ENCODE measurements around the gene CCDC38. TPM values are rescaled to one million over a fixed set of nuclear protein-coding genes. Genes with fewer than 3 reads are reported as not detected.

The CCDC38 gene
- total RNA-seq, 1 experiment from 2014 or later, result not detected

DNA sequence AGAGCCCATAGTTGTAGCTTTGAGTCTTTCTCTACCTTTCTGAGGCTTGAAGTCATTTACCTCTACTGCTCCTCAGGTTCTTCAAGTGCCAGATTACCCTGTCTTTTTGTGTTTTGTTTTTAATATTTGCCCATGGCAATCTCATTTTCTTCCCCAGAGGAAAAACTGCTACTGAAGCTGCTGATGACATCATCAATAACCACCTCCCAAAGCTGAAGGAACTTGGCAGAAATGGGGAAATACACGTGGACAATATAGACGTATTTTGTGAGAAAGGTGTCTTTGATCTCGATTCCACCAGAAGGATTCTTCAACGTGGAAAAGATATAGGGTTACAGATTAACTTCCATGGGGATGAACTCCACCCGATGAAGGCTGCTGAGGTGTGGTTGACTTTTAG lies 17.8 kb upstream of the CCDC38 start:
- H3K27ac Mint-ChIP-seq, result no peak overlapping the region
- H3K27me3 Mint-ChIP-seq (ENCODE audit: low read depth), result no peaks in the 10 kb centered on the region
- TF ChIP-seq SOX15 (CRISPR knock-in tag; IDR thresholded peaks at IDR 0.05) (no peak), RORB (CRISPR knock-in tag; IDR thresholded peaks at IDR 0.05) (no peak)
- H3K9me3 Mint-ChIP-seq, result no peaks in the 10 kb centered on the region
- no peaks in the 10 kb centered on the region for H3K36me3 Mint-ChIP-seq
- ATAC-seq (no peak), DNase-seq (ENCODE audit: low spot score) (no peak)
- peaks cover 25% of the 10 kb centered on the region for H3K4me1 Mint-ChIP-seq
- ChIA-PET POLR2A (no interaction called here), CTCF (interaction anchor here (2.5 kb wide), 1 partner anchor 42 kb away, joined by 20 read pairs; no protein-coding TSS in a partner anchor)
- no peak overlapping the region for H3K4me3 Mint-ChIP-seq

DNA sequence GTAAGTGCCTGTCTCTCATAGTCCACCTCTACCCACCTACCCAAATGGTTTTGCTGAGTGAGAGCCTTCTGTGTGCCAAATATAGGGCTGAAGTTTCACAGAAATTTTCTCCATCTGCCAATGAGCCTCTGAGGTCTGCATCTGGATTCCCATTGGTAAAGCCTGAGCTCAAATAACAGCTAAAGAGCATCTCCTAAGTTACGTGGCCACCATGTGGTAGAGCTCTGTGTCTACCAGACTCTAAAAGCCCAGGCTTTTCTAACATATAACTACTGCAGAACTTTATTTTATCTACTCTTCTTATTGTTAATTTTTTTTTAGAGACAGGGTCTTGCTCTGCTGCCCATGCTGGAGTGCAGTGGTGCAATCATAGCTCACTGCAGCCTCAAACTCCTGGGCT lies 16.7 kb upstream of the CCDC38 start:
- TF ChIP-seq AFF4 (CRISPR knock-in tag; IDR thresholded peaks at IDR 0.05; ENCODE audit: borderline replicate concordance), result no peak
- TF ChIP-seq, protein P1, sequence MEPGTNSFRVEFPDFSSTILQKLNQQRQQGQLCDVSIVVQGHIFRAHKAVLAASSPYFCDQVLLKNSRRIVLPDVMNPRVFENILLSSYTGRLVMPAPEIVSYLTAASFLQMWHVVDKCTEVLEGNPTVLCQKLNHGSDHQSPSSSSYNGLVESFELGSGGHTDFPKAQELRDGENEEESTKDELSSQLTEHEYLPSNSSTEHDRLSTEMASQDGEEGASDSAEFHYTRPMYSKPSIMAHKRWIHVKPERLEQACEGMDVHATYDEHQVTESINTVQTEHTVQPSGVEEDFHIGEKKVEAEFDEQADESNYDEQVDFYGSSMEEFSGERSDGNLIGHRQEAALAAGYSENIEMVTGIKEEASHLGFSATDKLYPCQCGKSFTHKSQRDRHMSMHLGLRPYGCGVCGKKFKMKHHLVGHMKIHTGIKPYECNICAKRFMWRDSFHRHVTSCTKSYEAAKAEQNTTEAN (CRISPR knock-in tag; IDR thresholded peaks at IDR 0.05), result no peak
- TF ChIP-seq, protein P2, sequence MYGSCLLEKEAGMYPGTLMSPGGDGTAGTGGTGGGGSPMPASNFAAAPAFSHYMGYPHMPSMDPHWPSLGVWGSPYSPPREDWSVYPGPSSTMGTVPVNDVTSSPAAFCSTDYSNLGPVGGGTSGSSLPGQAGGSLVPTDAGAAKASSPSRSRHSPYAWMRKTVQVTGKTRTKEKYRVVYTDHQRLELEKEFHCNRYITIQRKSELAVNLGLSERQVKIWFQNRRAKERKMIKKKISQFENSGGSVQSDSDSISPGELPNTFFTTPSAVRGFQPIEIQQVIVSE (CRISPR knock-in tag; IDR thresholded peaks at IDR 0.05; ENCODE audit: borderline replicate concordance), result no peak
- TF ChIP-seq ZNF423 (CRISPR knock-in tag; IDR thresholded peaks at IDR 0.05), result no peak
- TF ChIP-seq ZNF425 (CRISPR knock-in tag; conservative IDR thresholded peaks at IDR 0.05), result no peak
- TF ChIP-seq, protein P3, sequence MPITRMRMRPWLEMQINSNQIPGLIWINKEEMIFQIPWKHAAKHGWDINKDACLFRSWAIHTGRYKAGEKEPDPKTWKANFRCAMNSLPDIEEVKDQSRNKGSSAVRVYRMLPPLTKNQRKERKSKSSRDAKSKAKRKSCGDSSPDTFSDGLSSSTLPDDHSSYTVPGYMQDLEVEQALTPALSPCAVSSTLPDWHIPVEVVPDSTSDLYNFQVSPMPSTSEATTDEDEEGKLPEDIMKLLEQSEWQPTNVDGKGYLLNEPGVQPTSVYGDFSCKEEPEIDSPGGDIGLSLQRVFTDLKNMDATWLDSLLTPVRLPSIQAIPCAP (CRISPR knock-in tag; IDR thresholded peaks at IDR 0.05), result no peak
- TF ChIP-seq ZNF121 (CRISPR knock-in tag; IDR thresholded peaks at IDR 0.05), result no peak
- no peak for TF ChIP-seq ELF4 (CRISPR knock-in tag; IDR thresholded peaks at IDR 0.05; ENCODE audit: low read depth)
- TF ChIP-seq ZNF532 (CRISPR knock-in tag; IDR thresholded peaks at IDR 0.05; ENCODE audit: borderline replicate concordance), result no peak
- ATAC-seq, result peak; percentile 67
- DNase-seq (ENCODE audit: low spot score), result no peak
- Mint-ChIP-seq H3K9me3 (no peaks in the 10 kb centered on the region), H3K4me1 (peaks cover 19% of the 10 kb centered on the region), H3K27me3 (ENCODE audit: low read depth) (no peaks in the 10 kb centered on the region), H3K27ac (no peak overlapping the region), H3K36me3 (no peaks in the 10 kb centered on the region), H3K4me3 (no peak overlapping the region)
- CTCF ChIA-PET, result interaction anchor here (0.9 to 2.5 kb wide), 11 partner anchors 12 to 384 kb away, joined by 3 to 20 read pairs (median 4); partner anchors contain the start of genes AMDHD1 and CCDC38
- POLR2A ChIA-PET, result interaction anchor here (0.6 kb wide), 1 partner anchor 41 kb away, joined by 3 read pairs; no protein-coding TSS in a partner anchor

Data from WTC11 (cell line).